ENCODE measurements around the gene SART1. TPM values are rescaled to one million over a fixed set of nuclear protein-coding genes. Genes with fewer than 3 reads are reported as not detected.

SART1 gene
- total RNA-seq (2014; rRNA removed): 36.0 and 45.7 TPM in 2 replicates
- polyA plus RNA-seq (2012): 73.8 TPM

- peak; percentile 97 for DNase-seq (ENCODE audit: low read depth)
Observed at GRCh38 chr11:65961267-65962140, at the start of gene SART1. Gene SART1, plus strand, starts transcription at chr11:65961734. Its CDS starts 47 bp downstream, at chr11:65961781.

- DNase-seq (ENCODE audit: low read depth): peak; percentile 94
Observed at GRCh38 chr11:65912845-65913244, 48.7 kb upstream of the SART1 start.

- DNase-seq (ENCODE audit: low read depth): peak; percentile 74
Observed at GRCh38 chr11:65915101-65915820, 46.3 kb upstream of the SART1 start.

GRCh38 chr11:65915821-65916251 lies 45.7 kb upstream of the SART1 start:
- peak; percentile 99 for DNase-seq (ENCODE audit: low read depth)

- DNase-seq (ENCODE audit: low read depth): no peak
Observed at GRCh38 chr11:65916391-65916790, 45.1 kb upstream of the SART1 start.

- no peak for DNase-seq (ENCODE audit: low read depth)
Observed at GRCh38 chr11:65917077-65917433, 44.5 kb upstream of the SART1 start.

GRCh38 chr11:65917434-65918210 lies 43.9 kb upstream of the SART1 start:
- peak; percentile 57 for DNase-seq (ENCODE audit: low read depth)

- DNase-seq (ENCODE audit: low read depth): peak; percentile 56
Observed at GRCh38 chr11:65918211-65919140, 43.1 kb upstream of the SART1 start, which contains the start of gene C11orf68. Gene C11orf68, minus strand, starts transcription at chr11:65919062. Its CDS starts 31 bp downstream, at chr11:65919031.

- peak; percentile 98 for DNase-seq (ENCODE audit: low read depth)
Observed at GRCh38 chr11:65919141-65919572, 42.4 kb upstream of the SART1 start, which contains the start of gene DRAP1. Gene DRAP1, plus strand, starts transcription at chr11:65919426. Its CDS starts 76 bp downstream, at chr11:65919502.

- no peak for DNase-seq (ENCODE audit: low read depth)
Observed at GRCh38 chr11:65919573-65920371, 41.8 kb upstream of the SART1 start.

GRCh38 chr11:65920372-65920802 lies 41.1 kb upstream of the SART1 start:
- no peak for DNase-seq (ENCODE audit: low read depth)

- DNase-seq (ENCODE audit: low read depth): no peak
Observed at GRCh38 chr11:65921033-65921555, 40.4 kb upstream of the SART1 start.

GRCh38 chr11:65921876-65922275 lies 39.7 kb upstream of the SART1 start:
- no peak for DNase-seq (ENCODE audit: low read depth)

GRCh38 chr11:65922565-65922964 lies 39.0 kb upstream of the SART1 start:
- no peak for DNase-seq (ENCODE audit: low read depth)

GRCh38 chr11:65925397-65925796 lies 36.1 kb upstream of the SART1 start:
- no peak for DNase-seq (ENCODE audit: low read depth)

- no peak for DNase-seq (ENCODE audit: low read depth)
Observed at GRCh38 chr11:65927904-65928397, 33.6 kb upstream of the SART1 start.

- DNase-seq (ENCODE audit: low read depth): no peak
Observed at GRCh38 chr11:65928667-65929066, 32.9 kb upstream of the SART1 start.

- DNase-seq (ENCODE audit: low read depth): no peak
Observed at GRCh38 chr11:65931773-65932557, 29.6 kb upstream of the SART1 start.
